PC-9 (cell line): ENCODE data around the gene JMJD1C. TPM values are rescaled to one million over a fixed set of nuclear protein-coding genes. Genes with fewer than 3 reads are reported as not detected.

Experiments used
- BruUV-seq: library from RNA; stranded (reverse); fragments of 400-500 nt; replicated peaks from 2 replicates; lab custom pipeline; 2021; lab: Mats Ljungman, UMichigan
- CTCF ChIA-PET: fragments of 300-600 bp; sonication (Branson Sonifier 250); formaldehyde crosslinking; loops from one replicate; lab custom pipeline; 2022; ENCODE audit warnings: antibody characterized with exemption; lab: Charles Lee
- POLR2A ChIA-PET: fragments of 300-600 bp; sonication (Branson Sonifier 250); formaldehyde crosslinking; loops from one replicate; lab custom pipeline; 2022; ENCODE audit warnings: antibody characterized with exemption; ENCODE audit not compliant: unreplicated experiment; lab: Charles Lee
- DNase-seq, 2 experiments: peaks; one replicate each; pipeline versions ENCODE4 v3.0.0 to v3.0.0-alpha.2; 2015 to 2022; ENCODE audit warnings: mixed read lengths in 1 of 2
- H2AFZ ChIP-seq: fragments of 200-600 bp; sonication (generic); 2 replicates; pipeline ENCODE4 v1.8.1; 2017; ENCODE audit warnings: antibody characterized with exemption
- H3F3A ChIP-seq: fragments of 200-600 bp; sonication (generic); 2 replicates; pipeline ENCODE4 v1.8.1; 2017; ENCODE audit warnings: antibody characterized with exemption, mild to moderate bottlenecking, low read depth; ENCODE audit not compliant: insufficient read depth
- H3K27ac ChIP-seq: fragments of 200-600 bp; sonication (generic); 2 replicates; pipeline ENCODE4 v1.6.1; 2016; ENCODE audit warnings: mixed run types
- H3K27me3 ChIP-seq: fragments of 200-600 bp; sonication (generic); 2 replicates; pipeline ENCODE4 v1.6.1; 2016; ENCODE audit warnings: low read depth, mixed run types; ENCODE audit not compliant: insufficient read depth
- H3K36me3 ChIP-seq: fragments of 200-600 bp; sonication (generic); 2 replicates; pipeline ENCODE4 v1.6.1; 2016; ENCODE audit warnings: low read depth, mixed run types
- H3K4me1 ChIP-seq: fragments of 200-600 bp; sonication (generic); replicated peaks from 2 replicates; pipeline ENCODE4 v1.6.1; 2016; ENCODE audit warnings: mixed run types; ENCODE audit not compliant: insufficient read depth
- H3K4me2 ChIP-seq: fragments of 200-600 bp; sonication (generic); 2 replicates; pipeline ENCODE4 v1.6.1; 2017; ENCODE audit warnings: mixed run types
- H3K4me3 ChIP-seq: fragments of 200-600 bp; sonication (generic); 2 replicates; pipeline ENCODE4 v1.6.1; 2016; ENCODE audit warnings: mixed run types
- H3K79me2 ChIP-seq: fragments of 200-600 bp; sonication (generic); 2 replicates; pipeline ENCODE4 v1.6.1; 2017; ENCODE audit warnings: low read depth, mixed run types
- H3K9me2 ChIP-seq: fragments of 200-600 bp; sonication (generic); 2 replicates; pipeline ENCODE4 v1.8.1; 2017; ENCODE audit warnings: mild to moderate bottlenecking; ENCODE audit not compliant: insufficient read depth
- H3K9me3 ChIP-seq: fragments of 200-600 bp; sonication (generic); 2 replicates; pipeline ENCODE4 v1.8.1; 2016; ENCODE audit warnings: low read depth; ENCODE audit not compliant: insufficient read depth
- H4K20me1 ChIP-seq: fragments of 200-600 bp; sonication (generic); 2 replicates; pipeline ENCODE4 v1.8.1; 2017; ENCODE audit not compliant: insufficient read depth
- EZH2 ChIP-seq: fragments of 200-600 bp; sonication (generic); IDR thresholded peaks from 2 replicates; pipeline ENCODE4 v1.8.0; 2017; ENCODE audit warnings: antibody characterized with exemption, low read depth
- intact Hi-C: fragments of 100-400 bp; cut with micrococcal nuclease; formaldehyde crosslinking; loops from one replicate; pipeline ENCODE4 v1.10.0; 2022; ENCODE audit not compliant: unreplicated experiment
- total RNA-seq: library from RNA; stranded (reverse); gene quantifications from 2 replicates; pipeline ENCODE4 v1.2.3, GENCODE V29; 2021
- TF ChIP-seq, protein P1 (sequence below): fragments of 200-600 bp; sonication (generic); conservative IDR thresholded peaks from 2 replicates; pipeline ENCODE4 v1.6.1; 2017; ENCODE audit warnings: mixed run types, antibody characterized with exemption, mild to moderate bottlenecking, moderate library complexity

JMJD1C gene
- total RNA-seq, 1 experiment from 2014 or later = 78.7 TPM

- POLR2A ChIA-PET = no interaction called here
- Histone ChIP-seq H3K9me3 (no peaks in the 10 kb centered on the region; the same call in 1 of the 2 replicates), H3K36me3 (no peaks in the 10 kb centered on the region), H3K79me2 (peaks cover 11% of the 10 kb centered on the region), H3F3A (no peaks in the 10 kb centered on the region; the same call in 1 of the 2 replicates), H2AFZ (no peak overlapping the region), H4K20me1 (no peaks in the 10 kb centered on the region), H3K4me1 (no peaks in the 10 kb centered on the region), H3K4me2 (no peak overlapping the region), H3K4me3 (no peak overlapping the region), H3K27ac (no peak overlapping the region), H3K9me2 (no peaks in the 10 kb centered on the region), H3K27me3 (no peaks in the 10 kb centered on the region)
- TF ChIP-seq EZH2 = no peak
- TF ChIP-seq, protein P1, sequence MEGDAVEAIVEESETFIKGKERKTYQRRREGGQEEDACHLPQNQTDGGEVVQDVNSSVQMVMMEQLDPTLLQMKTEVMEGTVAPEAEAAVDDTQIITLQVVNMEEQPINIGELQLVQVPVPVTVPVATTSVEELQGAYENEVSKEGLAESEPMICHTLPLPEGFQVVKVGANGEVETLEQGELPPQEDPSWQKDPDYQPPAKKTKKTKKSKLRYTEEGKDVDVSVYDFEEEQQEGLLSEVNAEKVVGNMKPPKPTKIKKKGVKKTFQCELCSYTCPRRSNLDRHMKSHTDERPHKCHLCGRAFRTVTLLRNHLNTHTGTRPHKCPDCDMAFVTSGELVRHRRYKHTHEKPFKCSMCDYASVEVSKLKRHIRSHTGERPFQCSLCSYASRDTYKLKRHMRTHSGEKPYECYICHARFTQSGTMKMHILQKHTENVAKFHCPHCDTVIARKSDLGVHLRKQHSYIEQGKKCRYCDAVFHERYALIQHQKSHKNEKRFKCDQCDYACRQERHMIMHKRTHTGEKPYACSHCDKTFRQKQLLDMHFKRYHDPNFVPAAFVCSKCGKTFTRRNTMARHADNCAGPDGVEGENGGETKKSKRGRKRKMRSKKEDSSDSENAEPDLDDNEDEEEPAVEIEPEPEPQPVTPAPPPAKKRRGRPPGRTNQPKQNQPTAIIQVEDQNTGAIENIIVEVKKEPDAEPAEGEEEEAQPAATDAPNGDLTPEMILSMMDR = no peak
- DNase-seq = no peak
- intact Hi-C loops = no loop called here
- CTCF ChIA-PET = no interaction called here
- no TSS peak for BruUV-seq
These were observed 134.2 kb downstream of the JMJD1C start for GRCh38 chr10:63331586-63331985.

DNA sequence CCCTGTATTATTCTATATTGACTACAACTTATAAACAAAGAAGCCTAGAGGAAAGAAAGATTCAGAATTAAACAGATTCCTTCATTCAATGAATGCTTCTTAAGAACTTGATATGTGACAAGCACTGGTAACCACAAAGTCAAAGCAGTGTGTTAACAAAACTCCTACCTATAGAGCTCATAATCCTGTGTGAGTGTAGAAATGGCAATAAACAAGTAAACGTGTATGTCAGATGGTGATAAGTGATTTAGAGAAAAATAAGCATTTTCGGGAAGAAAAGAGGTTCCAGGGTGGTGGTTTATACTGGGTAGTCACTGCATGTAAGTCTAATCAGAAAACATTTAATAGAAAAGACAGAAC lies 141.3 kb downstream of the JMJD1C start:
- intact Hi-C loops = no loop called here
- ChIA-PET POLR2A (no interaction called here), CTCF (no interaction called here)
- BruUV-seq = no TSS peak
- no peaks in the 10 kb centered on the region for H3K27me3 ChIP-seq
- H3K9me3 ChIP-seq = no peaks in the 10 kb centered on the region
- no peak overlapping the region for H3K27ac ChIP-seq
- no peak for TF ChIP-seq EZH2
- TF ChIP-seq, protein P1 = no peak
- no peak overlapping the region for H2AFZ ChIP-seq
- no peak for DNase-seq
- no peaks in the 10 kb centered on the region for H3K79me2 ChIP-seq
- H3K4me3 ChIP-seq = no peak overlapping the region
- H3K4me2 ChIP-seq = no peak overlapping the region
- H3K4me1 ChIP-seq = no peaks in the 10 kb centered on the region
- H3F3A ChIP-seq = no peaks in the 10 kb centered on the region
- H3K36me3 ChIP-seq = no peaks in the 10 kb centered on the region
- no peaks in the 10 kb centered on the region for H3K9me2 ChIP-seq
- H4K20me1 ChIP-seq = no peaks in the 10 kb centered on the region

DNA sequence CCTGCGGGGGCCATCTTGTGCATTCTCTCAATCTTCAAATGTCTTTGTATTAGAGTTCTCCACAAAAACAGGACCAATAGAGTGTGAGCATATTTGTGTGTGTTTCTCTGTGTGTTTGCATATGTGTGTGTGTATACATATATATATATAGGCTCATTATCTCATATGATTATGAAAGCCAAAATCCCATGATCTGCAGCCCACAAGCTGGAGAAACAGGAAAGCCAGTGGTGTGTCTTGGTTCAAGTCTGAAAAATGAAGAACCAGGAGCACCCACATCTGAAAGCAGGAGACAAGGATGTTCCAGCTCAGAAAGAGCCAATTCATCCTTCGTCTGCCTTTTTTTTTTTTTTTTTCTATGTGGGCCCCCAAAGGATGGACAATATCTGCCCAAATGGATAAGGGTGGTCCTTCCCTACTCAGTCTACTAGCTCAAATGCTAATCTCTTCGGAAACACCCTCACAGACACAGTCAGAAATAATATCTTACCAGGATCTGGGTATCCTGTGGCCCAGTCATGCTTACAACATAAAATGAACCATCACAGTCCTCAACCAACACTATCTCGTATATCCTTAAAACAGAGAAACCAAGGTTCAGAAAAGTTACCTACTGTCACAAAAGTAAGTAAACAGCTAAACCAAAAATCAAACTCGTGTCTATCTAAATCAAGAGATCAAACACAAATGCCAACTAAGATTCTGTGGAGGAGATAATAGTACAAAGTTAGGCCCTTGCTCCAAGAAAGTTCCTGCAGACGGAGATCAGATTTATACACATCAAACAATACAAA lies 141.9 kb downstream of the JMJD1C start:
- CTCF ChIA-PET = interaction anchor here (0.6 kb wide), 1 partner anchor 133 kb away, joined by 5 read pairs; no protein-coding TSS in a partner anchor
- DNase-seq = no peak
- no peaks in the 10 kb centered on the region for H3K79me2 ChIP-seq

More for the DNA sequence above, 141.9 kb downstream of the JMJD1C start:
- Histone ChIP-seq H3K4me1 (no peaks in the 10 kb centered on the region), H2AFZ (no peak overlapping the region), H4K20me1 (no peaks in the 10 kb centered on the region), H3K36me3 (no peaks in the 10 kb centered on the region), H3K9me3 (no peaks in the 10 kb centered on the region), H3K9me2 (no peaks in the 10 kb centered on the region), H3K27ac (no peak overlapping the region), H3F3A (no peaks in the 10 kb centered on the region), H3K27me3 (no peaks in the 10 kb centered on the region), H3K4me3 (no peak overlapping the region), H3K4me2 (no peak overlapping the region)
- POLR2A ChIA-PET = no interaction called here
- intact Hi-C loops = no loop called here
- TF ChIP-seq, protein P1 = no peak
- TF ChIP-seq EZH2 = no peak
- BruUV-seq = no TSS peak
